ENCODE results near the gene TSTD2.
"Not testable (repeated sequence)": the region's sequence is repeated elsewhere in the genome, so short reads cannot be mapped to it uniquely, and the experiment has no call there.

The TSTD2 gene

DNA sequence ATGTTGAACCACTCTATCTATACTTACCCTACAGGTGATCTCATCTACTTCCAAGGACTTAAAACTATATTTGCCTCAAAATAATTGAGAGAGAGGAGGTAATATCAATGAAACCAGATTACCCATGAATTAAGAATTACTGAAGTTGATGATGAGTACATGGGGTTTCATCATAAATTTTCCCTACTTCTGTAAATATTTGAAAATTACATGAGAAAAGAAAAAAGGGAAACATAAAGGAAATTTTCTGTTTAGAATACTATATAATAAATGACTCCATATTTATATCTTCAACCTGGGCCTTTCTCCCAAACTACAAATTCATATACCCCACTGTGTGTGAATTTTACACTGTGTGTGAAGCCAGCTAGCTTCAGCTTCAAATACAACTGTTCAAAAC is 2.6 kb downstream of the TSTD2 start:
- DNase-seq (ENCODE audit: low read depth), result no peak

DNA sequence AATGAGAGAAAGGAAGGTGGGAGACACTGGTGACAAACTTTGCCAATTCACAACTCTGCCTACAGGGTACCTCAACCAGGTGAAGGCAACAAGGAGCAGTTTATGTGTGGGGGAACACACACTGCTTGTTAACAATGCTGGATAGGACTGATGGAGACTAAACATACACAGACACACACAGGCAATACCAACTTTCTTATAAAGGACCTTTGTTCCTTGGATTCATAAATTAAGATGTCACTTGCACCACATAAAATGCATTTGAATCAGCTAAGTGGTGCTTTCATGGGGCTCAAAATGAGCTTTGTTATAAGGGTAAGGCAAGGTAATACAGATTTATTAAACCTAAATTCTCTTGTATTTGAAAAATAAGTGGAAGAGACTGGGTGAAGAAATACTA is 4.0 kb downstream of the TSTD2 start:
- no peak for DNase-seq (ENCODE audit: low read depth)

DNA sequence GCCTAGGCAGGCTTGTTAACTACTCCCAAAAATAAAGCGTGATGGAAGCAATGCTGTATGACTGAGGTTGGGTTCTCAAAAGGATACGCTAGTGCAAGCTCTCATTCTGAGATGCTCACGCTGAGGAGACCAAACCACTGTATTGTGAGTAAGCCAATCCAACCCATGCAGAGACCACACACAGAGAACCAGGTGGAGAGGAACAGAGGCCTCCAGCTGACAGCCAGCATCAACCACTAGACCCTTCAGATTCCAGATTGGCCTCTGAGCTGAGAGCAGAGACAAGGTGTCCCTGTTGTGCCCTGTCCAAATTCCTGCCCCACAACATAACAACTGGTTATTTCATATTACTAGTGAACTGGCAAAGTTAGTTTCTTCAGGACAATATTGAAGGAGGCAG is 4.5 kb downstream of the TSTD2 start:
- DNase-seq (ENCODE audit: low read depth), result no peak

DNA sequence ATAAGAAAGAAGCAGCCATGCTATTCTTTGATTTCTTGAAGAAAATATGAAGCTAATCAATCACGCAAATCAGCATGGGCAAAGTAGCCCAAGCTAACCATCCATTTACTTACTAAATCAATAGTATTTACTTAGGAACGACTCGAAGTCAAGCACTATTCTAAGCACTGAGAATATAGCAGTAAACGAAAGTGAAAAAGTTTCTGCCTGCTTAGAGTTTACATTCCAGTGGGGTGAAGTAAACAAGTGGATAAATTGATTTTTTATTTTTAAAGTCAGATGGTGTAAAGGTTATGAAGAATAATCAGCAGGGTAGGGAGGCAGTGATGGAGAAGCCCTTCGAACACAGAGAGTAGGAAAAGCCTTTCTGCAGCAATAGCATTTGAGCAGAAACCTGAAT is 5.5 kb downstream of the TSTD2 start:
- DNase-seq (ENCODE audit: low read depth), result no peak

DNA sequence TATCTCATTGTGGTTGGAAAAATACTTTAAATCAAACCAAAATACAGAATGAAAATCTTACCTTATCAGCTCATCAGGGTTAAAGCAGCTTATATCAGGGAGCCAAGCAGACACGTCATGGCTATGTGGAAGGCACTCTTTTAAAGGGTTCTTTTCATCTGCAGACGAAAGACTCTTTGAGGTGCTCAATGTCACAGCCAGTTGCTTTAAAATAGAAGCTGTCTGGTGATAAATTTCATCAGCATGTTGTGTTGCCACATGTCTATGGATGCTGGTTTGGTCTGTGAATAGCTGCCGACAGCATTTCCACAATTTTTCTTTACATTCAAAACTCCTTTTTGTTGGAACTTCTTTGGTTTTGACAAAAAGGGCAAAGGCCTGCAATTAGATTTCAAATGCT is 7.5 kb downstream of the TSTD2 start:
- no peak for DNase-seq (ENCODE audit: low read depth)

DNA sequence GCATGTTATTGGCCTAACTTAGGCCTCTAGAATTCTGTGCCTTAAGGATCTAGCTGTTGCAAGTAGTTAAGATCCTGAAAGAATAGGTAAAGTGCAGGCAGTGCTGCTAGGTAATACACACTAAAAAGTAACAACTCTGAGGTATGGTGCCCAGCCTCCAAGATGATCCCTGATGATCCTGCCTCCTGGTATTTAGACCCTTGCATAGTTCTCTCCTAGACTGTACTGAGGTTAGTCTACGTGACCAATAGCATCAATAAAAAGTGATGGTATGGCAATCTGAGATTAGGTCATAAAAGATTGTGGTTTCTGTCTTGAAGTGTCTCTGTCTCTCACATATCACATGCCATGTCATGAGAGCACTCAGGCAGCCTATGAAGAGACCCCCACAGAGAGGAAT is 9.2 kb downstream of the TSTD2 start:
- DNase-seq (ENCODE audit: low read depth), result no peak

DNA sequence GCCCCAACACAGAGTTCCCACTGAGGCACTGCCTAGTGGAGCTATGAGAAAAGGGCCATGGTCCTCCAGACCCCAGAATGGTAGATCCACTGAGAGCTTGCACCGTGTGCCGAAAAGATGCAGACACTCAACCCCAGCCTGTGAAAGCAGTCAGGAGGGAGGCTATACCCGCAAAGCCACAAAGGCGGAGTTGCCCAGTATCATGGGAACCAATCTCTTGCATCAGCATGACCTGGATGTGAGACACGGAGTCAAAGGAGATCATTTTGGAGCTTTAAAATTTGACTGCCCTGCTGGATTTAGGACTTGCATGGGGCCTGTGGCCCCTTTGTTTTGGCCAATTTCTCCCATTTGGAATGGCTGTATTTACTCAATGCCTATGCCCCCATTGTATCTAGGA is 10.7 kb downstream of the TSTD2 start:
- DNase-seq (ENCODE audit: low read depth), result not testable (repeated sequence)

DNA sequence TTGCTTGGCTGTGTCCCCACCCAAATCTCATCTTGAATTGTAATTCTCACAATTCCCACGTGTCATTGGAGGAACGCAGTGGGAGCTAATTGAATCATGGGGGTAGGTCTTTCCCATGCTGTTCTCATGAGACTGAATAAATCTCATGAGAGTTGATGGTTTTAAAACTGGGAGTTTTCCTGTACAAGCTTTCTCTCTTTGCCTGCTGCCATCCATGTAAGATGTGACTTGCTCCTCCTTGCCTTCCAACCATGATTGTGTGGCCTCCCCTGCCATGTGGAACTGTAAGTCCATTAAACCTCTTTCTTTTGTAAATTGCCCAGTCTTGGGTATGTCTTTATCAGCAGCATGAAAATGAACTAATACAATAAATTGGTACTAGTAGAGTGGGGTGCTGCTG is 13.1 kb downstream of the TSTD2 start:
- DNase-seq (ENCODE audit: low read depth), result not testable (repeated sequence)

DNA sequence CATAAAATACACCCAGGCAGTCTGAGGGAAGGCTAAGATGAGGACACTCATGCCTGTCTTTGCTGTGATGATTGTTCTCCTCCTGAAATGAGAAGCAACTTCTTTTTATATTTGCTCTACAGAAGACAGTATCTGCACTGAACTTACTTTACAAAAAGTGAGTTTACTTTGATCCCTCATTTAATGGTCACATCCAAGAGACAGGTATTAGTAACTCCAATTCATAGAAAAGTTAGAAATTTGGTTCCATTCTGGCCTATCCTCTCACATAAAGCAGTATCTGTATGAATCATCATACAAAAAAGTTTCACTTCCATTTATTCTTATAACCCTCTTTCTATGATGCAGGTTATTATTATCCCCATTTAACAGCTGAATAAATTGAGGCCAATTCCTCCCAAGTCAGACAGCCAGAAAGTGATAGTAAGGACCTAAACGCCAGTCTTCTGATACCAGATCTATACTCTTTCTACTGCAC is 15.2 kb downstream of the TSTD2 start:
- no peak for DNase-seq (ENCODE audit: low read depth)

DNA sequence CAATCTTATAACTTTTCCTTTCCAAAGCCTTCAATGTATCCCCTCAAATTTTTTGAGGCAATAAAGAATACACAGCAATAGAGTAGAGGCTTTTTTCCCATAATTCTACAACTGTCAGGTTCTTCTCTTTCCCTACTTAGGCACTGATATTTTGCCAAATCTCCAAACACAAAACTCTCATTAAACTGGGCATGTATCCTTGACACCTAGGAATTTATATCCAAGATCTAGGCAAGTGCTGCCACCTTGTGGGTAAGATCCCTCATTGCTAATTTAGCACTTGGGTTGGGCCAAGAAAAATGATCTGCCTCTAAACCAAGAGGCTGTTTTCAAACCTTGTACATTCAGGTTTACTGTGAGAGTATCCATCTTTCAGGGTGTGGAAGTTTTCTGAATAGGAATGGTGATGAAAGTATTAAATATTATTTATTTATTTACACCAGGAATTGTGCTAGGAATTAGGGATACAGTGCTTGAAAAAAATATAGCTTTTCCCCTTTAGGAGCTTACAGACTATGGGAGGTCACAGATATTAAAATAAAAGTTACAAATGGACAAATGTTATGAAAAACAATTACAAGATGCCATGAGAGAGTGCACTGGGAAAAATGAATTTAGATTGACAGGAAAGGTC is 17.6 kb downstream of the TSTD2 start:
- DNase-seq (ENCODE audit: low read depth), result peak; percentile 13

DNA sequence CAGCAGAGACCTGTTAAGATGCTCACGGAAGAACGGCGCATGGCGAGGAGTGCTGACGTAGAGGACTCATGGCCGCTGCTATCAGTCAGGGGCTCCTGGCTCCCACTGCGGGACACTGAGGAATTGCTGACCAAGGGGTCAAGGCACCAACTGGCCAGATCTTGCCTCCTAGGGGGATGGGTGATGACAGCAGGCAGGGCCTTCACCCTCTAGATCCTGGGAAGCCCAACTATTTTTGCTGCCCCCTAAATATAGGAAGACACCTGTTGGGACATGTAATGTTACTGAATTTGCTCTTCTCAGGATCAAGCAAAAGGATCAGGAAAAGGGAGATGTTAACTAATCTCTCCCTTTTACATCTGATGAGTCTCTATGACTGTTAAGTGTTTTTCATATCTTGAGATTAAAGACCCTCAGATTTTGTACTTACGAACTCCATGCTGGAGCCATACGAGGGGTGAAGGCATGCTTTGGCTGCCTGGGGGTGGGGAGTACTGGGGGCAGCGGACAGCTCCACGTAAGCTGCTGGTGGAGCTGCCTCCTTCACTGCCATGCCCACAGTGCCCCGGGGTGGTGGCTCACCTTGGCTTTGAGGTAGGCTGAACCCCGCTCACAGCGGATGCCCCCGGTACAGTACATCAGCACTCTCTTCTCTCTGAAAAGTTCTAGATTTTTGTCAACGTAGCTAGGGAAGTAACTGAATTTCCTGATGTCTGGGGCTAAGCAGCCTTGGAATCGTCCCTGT is 28.1 kb downstream of the TSTD2 start:
- DNase-seq (ENCODE audit: low read depth), result no peak

DNA sequence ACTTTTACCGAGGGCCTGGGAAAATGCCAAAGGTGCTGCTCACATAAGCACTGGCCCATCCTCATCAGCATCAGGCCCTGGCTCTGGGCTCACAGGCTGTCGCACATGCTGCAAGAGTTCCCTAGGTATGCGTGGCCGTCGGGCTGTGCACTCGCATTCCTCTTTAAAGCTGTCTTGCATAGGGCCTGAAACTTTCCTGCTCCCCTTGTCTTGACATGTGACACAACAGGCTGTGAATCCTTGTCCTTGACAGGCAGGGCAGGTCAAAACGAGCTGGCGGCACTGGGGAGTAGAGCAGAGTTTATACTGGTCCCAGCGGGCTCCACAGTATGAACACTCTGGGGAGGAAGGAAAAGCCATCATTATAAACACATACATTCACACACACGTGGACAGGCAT is 30.7 kb downstream of the TSTD2 start:
- no peak for DNase-seq (ENCODE audit: low read depth)

DNA sequence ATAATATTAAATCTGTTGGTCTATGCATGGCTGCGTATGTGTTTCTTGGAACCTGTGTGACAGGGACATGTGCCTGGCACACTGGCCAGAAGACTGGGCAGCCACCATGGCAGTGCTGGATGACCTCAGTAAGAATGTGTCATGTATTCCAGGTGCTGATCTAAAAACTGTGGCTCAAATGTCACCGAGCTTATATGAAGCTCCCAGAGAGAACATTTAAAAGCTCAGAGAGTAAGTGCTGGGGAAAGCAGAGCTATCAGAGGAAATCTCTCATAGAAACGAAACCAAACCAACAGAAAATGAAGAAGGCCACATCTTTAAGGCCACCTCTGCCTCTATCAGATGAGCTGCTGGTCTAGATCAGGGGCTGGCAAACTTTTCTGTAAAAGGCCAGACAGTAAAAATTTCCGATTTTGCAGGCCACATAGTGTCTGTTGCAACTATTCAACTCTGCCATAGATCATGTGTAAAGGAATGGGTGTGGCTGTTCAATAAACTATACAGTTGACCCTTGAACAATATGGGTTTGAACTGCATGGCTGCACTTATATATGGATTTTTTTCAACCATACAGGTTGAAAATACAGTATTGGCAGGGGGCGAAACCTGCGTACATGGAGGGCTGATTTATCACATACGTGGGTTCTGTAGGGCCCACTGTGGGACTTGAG is 31.8 kb downstream of the TSTD2 start:
- no peak for DNase-seq (ENCODE audit: low read depth)

DNA sequence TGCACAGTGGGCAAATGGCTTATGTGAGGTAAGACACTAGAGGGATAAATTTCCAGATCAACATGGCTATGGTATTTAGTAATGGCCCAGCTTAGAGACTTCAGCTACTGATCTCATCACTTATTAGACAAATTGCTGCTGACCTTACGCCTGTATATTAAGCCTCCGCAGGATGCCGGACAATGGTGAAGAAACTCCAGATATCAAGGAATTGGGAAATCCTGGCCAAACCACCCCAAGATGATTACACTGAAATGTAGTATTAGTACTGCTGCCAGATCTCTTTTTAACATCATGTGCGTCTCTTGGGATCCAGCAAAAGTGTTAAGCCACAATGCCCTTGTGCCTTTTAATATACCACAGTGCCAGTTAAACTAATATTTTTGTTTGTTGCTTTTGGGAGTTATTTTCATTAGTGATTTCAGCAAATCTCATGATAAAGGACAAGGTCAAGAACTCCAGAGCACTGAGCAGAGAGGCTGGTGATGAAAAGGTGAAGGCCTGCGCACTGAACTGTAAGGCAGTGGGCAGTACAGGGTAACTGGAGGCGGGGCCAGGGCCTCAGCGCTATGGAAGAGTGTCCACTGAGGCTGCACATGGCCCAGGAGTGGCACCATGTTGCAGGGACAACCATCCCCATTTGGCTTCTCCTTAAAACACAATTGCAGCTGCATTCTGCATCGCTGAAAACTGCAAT is 32.5 kb downstream of the TSTD2 start:
- DNase-seq (ENCODE audit: low read depth), result no peak

DNA sequence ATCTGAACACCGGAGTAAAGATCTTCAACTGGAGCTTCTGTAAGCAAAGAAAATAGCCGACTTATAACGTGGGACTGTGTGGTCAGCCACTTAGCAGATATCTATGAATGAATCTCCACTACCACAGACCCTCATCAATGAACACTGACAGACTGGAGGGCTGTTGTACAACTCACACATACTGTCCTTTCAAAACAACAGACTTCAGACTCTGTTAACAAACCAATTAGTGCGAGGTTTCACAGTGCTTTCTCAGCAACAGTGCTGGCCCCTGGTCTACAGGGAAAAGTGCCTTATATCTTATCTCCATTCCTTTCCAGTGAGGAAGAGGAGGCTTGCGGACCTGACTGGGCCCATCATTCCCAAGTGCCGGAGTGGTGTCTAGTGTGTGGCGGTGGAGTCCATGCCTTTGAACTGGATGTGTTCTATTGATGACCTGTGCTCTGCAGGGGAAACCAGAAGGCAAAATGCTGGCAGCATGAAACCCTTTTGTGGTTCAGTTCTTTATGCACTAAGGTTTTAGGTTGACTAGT is 33.8 kb downstream of the TSTD2 start:
- DNase-seq (ENCODE audit: low read depth), result no peak

DNA sequence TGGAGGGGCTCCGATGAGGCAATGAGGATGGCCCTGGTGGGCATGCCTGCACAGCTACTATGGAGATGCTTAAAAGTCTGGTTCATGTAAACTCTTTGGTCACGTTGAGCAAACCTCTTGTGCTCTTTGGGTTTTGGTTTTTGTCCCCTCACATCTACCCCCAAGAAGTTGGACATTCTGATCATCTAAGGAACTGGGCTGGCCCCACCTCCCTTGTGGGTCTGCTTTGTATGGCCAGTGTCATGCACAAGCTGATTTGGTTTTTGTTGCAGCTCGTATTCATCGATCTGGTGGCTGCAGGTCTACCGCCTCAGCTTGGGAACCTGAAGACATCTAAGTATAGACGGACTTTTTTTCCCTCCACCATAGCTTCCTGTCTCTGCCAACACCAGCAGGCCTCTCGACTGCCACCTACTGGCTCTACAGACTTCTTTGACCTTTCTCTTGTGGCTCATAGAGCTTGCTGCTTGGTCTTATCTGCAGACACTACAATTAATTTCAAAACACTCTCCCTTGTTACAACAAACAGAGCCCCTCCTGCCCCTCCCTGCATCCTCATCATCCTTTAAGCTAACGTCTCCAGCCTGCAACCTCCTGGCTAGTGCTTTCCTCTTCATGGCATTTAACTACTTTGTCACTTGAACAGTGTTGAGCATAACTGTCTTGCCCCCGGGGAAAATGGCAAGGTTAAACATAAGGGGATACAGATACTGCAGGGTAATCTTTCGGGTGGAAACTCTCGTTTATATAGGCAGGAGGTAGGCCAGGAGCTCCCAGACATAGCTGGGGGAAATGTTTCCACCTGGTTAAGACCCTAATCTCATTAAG is 34.5 kb downstream of the TSTD2 start:
- DNase-seq (ENCODE audit: low read depth), result peak; percentile 33

DNA sequence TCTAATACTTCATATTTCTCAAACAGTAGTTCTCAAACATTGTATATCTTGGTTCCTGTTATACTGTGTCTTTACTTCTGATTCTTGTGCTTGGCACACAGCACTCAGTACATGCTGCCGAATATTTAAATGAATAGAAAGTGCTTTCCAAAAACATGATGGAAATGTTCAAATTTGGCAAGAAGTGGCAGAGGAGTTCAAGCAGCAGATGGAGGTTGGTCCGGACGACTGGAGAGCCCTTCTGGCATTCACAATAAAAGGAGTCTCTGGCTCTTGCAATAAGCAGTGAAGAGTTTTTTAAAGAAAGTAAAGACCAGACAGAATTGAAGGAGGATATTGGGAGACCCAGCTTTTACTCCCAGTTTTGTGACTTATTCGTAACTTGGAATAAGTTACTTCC is 36.3 kb downstream of the TSTD2 start:
- DNase-seq (ENCODE audit: low read depth), result no peak

DNA sequence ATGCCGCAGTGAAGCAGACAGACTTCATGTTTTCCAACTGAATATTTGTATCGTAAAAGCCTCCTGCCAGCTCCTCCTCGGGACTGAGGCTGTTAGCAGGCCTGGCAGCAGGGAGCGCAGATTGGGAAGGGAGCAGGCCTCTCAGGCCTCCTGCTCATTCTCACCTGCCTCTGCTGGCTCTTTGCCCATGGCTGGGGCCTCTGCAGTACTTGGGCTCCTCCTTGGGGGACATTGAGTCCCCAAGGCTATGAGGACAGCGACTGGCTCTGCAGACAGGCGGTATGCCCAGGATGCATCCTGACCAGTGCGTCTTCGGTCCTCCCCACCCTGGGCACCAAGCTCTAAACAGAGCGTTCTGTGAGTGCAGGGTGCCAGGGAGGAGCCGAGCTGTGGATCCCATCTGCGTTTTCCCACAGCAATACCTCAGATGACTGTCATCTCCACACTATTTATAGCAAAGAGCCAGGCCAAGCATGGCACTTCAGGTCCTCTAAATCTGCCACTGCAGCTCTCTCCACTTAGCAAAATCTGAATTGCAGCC is 38.7 kb downstream of the TSTD2 start:
- DNase-seq (ENCODE audit: low read depth), result no peak

DNA sequence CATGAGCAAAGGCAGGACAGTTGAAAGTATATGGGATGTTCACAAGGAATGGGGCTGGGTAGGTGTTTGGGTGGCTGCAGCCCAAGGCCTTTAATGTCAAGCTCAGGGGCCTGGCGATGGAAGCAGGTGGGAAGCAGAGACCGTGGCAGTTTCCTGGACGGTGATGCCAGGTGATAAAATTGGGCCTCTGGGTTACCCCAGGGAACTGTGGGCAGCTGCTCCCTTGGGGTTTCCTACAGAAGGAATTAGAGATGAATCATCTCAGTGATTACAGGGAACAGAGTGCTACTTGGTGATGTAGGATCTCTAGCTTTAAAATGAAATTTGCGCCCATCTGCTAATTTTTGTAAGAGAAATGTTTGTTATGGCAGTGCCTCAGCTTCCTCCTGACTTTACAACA is 39.2 kb downstream of the TSTD2 start:
- DNase-seq (ENCODE audit: low read depth), result no peak

DNA sequence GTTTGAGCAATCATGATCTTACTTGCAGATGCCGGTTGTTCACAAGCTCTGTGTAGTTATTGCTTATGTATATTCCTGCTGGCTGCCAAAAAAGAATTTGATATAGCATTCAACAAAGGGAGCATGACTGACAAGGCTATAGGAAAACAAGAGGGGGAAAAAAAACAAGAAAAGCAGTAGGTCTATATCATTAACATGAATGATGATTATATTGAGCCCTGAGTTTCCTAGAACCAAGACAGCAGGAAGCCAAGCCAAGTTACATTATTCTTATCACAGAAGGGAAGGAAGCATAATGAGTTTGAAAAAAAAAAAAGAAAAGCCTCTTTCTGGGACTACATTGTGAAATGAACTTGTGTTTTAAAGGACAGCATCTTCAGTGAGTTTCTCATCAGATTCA is 41.0 kb downstream of the TSTD2 start:
- DNase-seq (ENCODE audit: low read depth), result no peak

DNA sequence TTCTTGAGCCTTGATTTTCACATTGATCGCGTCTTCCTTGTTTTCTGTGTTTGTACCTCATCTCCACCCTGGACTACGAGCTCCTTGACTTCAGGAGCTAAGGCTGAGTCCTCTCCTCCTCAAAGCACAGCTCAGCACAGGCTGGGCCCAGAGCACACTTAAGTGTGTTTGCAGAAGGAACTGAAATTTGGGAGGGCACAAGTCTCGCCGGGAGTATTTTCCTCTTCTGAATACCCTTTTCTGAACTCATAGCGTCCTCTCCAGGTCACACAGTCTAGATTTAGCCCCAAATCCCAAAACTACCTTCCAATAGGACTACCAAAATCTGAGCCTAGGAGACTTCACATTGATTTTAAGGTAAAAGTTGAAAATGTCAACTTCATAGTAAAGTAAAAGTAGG is 41.6 kb downstream of the TSTD2 start:
- DNase-seq (ENCODE audit: low read depth), result no peak
